Measurements from ENCODE around the gene EDA2R. TPM values are rescaled to one million over a fixed set of nuclear protein-coding genes. Genes with fewer than 3 reads are reported as not detected.

EDA2R gene
- polyA plus RNA-seq, result 1 to 10 TPM in 1 of 3 donors, under 1 TPM in 2; 0.13 to 1.3 (median 0.18) TPM

- WGBS, 3 donors, result 2 to 36% (median 4%) methylated on average over 22 to 32 of the region's 32 CpGs
Observed at GRCh38 chrX:66638591-66639500, at the start of gene EDA2R. TSS of gene EDA2R (minus strand) at chrX:66639078. CDS start at chrX:66616020, 23,058 bp downstream.

GRCh38 chrX:66684196-66684595 lies 45.3 kb upstream of the EDA2R start:
- WGBS, 3 donors, result 33 to 53% (median 39%) methylated on average over 2 of the region's 2 CpGs
- H3K27ac ChIP-seq (ENCODE audit: low read depth, low read length), result no peak overlapping the region

More at GRCh38 chrX:66638591-66639500, at the start of gene EDA2R:
- H3K27ac ChIP-seq (ENCODE audit: low read depth, low read length), result no peak within 1 kb of the TSS

GRCh38 chrX:66680451-66680850 lies 41.6 kb upstream of the EDA2R start:
- WGBS, 3 donors, result 74 to 86% (median 76%) methylated on average over 2 of the region's 2 CpGs
- H3K27ac ChIP-seq (ENCODE audit: low read depth, low read length), result no peak overlapping the region

GRCh38 chrX:66677430-66677829 lies 38.6 kb upstream of the EDA2R start:
- H3K27ac ChIP-seq (ENCODE audit: low read depth, low read length), result no peak overlapping the region
- 56 to 59% (median 58%) methylated on average over 5 of the region's 5 CpGs for WGBS, 3 donors

- 27 to 66% (median 58%) methylated on average over 2 of the region's 2 CpGs for WGBS, 3 donors
- H3K27ac ChIP-seq (ENCODE audit: low read depth, low read length), result no peak overlapping the region
Observed at GRCh38 chrX:66676990-66677389, 38.1 kb upstream of the EDA2R start.

GRCh38 chrX:66676413-66676812 lies 37.5 kb upstream of the EDA2R start:
- H3K27ac ChIP-seq (ENCODE audit: low read depth, low read length), result no peak overlapping the region
- WGBS, 3 donors, result 51 to 59% (median 55%) methylated on average over 1 of the region's 1 CpG

GRCh38 chrX:66675541-66675940 lies 36.7 kb upstream of the EDA2R start:
- no peak overlapping the region for H3K27ac ChIP-seq (ENCODE audit: low read depth, low read length)
- WGBS, 3 donors, result 25 to 59% (median 30%) methylated on average over 1 of the region's 1 CpG

GRCh38 chrX:66674506-66674905 lies 35.6 kb upstream of the EDA2R start:
- H3K27ac ChIP-seq (ENCODE audit: low read depth, low read length), result no peak overlapping the region
- 61 to 83% (median 76%) methylated on average over 2 of the region's 2 CpGs for WGBS, 3 donors

GRCh38 chrX:66672106-66672505 lies 33.2 kb upstream of the EDA2R start:
- no peak overlapping the region for H3K27ac ChIP-seq (ENCODE audit: low read depth, low read length)
- WGBS, 3 donors, result 52 to 82% (median 58%) methylated on average over 1 of the region's 1 CpG

- H3K27ac ChIP-seq (ENCODE audit: low read depth, low read length), result no peak overlapping the region
Observed at GRCh38 chrX:66654411-66654810, 15.5 kb upstream of the EDA2R start.

- 39 to 53% (median 43%) methylated on average over 2 of the region's 2 CpGs for WGBS, 3 donors
- H3K27ac ChIP-seq (ENCODE audit: low read depth, low read length), result no peak overlapping the region
Observed at GRCh38 chrX:66635360-66635759, 3.5 kb downstream of the EDA2R start.

- H3K27ac ChIP-seq (ENCODE audit: low read depth, low read length), result no peak overlapping the region
Observed at GRCh38 chrX:66634272-66634671, 4.6 kb downstream of the EDA2R start.

GRCh38 chrX:66633541-66633940 lies 5.3 kb downstream of the EDA2R start:
- H3K27ac ChIP-seq (ENCODE audit: low read depth, low read length), result no peak overlapping the region
- 57 to 65% (median 61%) methylated on average over 3 of the region's 3 CpGs for WGBS, 3 donors

- WGBS, 3 donors, result 49 to 65% (median 64%) methylated on average over 4 of the region's 4 CpGs
- H3K27ac ChIP-seq (ENCODE audit: low read depth, low read length), result no peak overlapping the region
Observed at GRCh38 chrX:66632981-66633380, 5.9 kb downstream of the EDA2R start.

GRCh38 chrX:66632473-66632872 lies 6.4 kb downstream of the EDA2R start:
- 28 to 50% (median 34%) methylated on average over 2 of the region's 2 CpGs for WGBS, 3 donors
- no peak overlapping the region for H3K27ac ChIP-seq (ENCODE audit: low read depth, low read length)

- no peak overlapping the region for H3K27ac ChIP-seq (ENCODE audit: low read depth, low read length)
- 69 to 82% (median 77%) methylated on average over 3 of the region's 3 CpGs for WGBS, 3 donors
Observed at GRCh38 chrX:66625525-66625924, 13.4 kb downstream of the EDA2R start.

GRCh38 chrX:66622209-66622608 lies 16.7 kb downstream of the EDA2R start:
- no peak overlapping the region for H3K27ac ChIP-seq (ENCODE audit: low read depth, low read length)
- WGBS, 3 donors, result 63 to 82% (median 67%) methylated on average over 3 of the region's 3 CpGs

- WGBS, 3 donors, result 61 to 84% (median 78%) methylated on average over 2 of the region's 2 CpGs
- H3K27ac ChIP-seq (ENCODE audit: low read depth, low read length), result no peak overlapping the region
Observed at GRCh38 chrX:66616944-66617343, 21.9 kb downstream of the EDA2R start.

- 29 to 57% (median 50%) methylated on average over 1 of the region's 1 CpG for WGBS, 3 donors
Observed at GRCh38 chrX:66602381-66602938, 36.4 kb downstream of the EDA2R start.

GRCh38 chrX:66601522-66601921 lies 37.4 kb downstream of the EDA2R start:
- H3K27ac ChIP-seq (ENCODE audit: low read depth, low read length), result no peak overlapping the region

More at GRCh38 chrX:66602381-66602938, 36.4 kb downstream of the EDA2R start:
- no peak overlapping the region for H3K27ac ChIP-seq (ENCODE audit: low read depth, low read length)

Data from adipose tissue (tissue), 3 donors.